HG03575 (cell line): ENCODE measurements around the gene SLC31A1.
A peak's percentile ranks its signal among the peaks of the same experiment; 100 is the strongest.

Experiments
- ATAC-seq: cut with Tn5 transposase; IDR thresholded peaks from one replicate; pipeline ENCODE4 v1.9.1; 2021; ENCODE audit not compliant: unreplicated experiment, insufficient number of reproducible peaks, low FRiP score; ENCODE audit errors: extremely low read depth

Gene SLC31A1

DNA sequence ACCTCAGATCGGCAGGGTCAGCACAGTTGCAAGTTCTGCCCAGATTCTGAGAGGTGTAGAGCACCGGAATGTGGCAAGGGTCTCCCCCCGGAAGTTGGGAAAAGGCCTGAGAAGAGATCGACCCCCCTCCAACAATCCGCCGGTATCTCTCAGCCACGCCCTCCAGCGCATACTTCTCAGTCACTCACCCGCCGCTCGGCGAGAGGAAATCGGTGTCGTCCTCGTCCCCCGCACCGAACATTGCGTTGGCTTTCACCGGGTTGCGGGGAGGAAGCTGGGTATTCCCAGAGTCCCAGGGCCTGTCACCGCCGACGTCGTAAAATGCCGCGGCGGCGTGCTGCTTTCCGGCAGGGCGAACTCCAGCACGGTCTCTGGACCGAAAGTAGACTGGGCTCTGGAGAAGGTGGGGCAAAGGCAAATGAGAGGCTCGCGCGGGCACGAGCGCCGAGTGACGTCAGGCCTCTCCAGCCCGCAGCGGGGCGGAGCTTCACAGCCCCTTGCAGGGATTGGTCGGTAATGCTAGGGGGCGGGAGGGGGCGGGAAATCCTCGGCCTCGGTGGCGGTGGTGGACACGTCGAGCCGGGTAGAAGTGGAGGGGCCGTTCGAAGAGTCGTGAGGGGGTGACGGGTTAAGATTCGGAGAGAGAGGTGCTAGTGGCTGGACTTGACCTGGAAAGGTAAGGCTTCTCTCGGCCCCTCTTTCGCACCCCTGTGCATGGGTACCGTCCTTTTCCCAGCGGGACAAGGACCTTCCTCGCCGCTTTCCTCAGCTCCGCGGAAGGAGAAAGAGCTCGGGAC, at the start of gene SLC31A1, which contains the start of gene FKBP15:
TSS of gene SLC31A1 (plus strand) at position 542 of the 797 bp plus-strand sequence. CDS start 34,605 bp downstream, outside the sequence.
TSS of gene FKBP15 (minus strand) at position 275 of the 797 bp plus-strand sequence. CDS start at position 241, 34 bp downstream.
- ATAC-seq, result peak; percentile 63

DNA sequence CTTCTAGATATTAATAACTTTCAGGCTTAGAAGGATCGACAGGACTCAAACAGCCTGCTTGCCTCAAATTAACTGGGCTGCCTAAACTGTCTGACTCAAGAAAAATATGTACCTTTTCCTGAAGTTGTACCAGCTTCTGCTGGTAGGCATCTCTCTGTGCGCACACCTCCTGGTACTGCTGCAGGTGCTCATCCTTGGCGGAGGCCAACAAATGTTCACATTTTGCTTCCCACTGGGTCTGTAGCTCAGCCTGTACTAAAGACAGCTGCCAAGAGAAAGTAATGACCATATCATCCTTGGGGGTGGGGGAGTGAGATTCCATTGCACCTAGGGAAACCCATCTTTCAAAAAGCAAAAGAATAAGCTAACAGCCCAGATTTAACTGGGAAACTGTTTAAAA, 48.0 kb upstream of the SLC31A1 start:
- ATAC-seq, result no peak

- no peak for ATAC-seq
These were observed 44.5 kb upstream of the SLC31A1 start for GRCh38 chr9:113176803-113177202.

- ATAC-seq, result no peak
These were observed 44.1 kb upstream of the SLC31A1 start for GRCh38 chr9:113177251-113177650.

DNA sequence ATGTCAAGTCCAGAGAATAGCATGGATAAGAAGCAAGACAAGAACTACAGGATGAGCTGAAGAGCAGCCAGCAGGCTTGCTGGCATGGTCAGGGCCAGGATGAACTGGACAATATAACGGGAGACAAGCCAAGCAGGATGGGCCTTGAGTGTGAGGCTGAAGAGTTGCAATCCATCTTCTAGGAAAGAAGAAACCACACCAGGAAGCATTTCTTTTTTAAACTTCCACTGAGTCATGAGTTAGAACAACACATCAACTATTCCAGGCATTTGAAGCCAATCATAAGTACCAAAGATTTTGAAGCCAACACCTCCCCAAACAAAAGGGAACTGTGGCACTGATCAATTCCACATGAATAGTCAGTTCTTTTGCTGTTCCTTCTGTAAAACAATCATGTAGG, 43.3 kb upstream of the SLC31A1 start:
- ATAC-seq, result no peak

DNA sequence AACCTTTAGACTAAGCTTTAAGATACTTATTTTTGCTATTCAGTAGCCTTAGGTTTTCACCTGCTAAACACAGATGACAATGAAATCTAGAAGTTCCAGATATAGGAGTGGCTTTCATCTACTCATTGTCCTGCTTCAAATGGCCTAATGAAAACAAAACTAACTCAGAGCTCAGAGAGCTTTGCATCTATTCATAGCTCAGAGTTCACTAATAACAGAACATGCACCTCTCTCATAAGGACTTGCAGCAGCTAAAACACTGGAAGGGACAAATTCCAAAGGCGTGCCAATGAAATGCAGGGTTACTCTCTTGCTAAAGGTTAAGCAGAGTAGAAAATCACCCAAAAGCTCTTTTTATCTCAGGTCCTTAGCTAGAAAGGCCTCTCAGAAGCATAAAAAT, 41.5 kb upstream of the SLC31A1 start:
- no peak for ATAC-seq

DNA sequence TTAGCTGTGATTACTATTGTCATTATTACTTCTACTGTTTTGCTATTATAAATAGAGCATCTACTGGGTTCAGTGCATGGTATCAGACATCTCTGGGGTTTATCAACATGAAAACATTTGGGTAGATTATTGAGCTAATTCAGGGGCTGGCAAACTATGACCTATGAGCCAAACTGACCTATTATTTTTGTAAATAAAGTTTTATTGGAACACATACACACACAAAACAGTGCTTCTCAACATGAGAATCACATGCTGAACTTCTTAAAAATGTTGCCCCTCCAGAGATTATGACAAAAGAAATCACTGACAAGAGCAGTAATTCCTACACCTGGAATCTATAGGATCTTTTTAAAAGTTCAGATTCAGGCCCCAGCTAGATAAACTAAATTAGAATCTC, 40.2 kb upstream of the SLC31A1 start:
- ATAC-seq, result no peak

DNA sequence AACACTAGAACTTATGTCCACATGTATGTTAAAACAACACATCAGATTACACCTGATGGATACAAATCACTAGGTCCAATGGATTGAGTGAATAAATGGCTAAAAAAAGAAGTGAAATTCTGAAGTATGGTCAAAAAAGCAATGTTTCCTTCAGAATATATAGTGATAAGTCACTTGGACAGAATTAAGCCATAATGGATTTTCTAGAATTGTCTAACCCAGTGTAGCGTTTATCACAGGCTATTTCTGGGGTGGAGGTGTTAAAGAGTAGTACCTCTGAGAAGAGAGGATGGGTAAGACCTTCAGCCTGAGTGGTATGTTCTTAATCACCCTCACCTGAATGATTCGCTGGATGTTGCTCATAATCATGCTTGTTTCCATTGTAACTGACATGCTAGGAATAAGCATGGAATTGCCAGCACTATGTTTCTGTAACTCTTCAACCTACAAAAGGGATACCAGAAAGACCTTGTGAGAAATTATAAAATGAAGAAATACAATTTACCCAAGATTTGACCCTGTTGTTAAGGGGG, 37.3 kb upstream of the SLC31A1 start:
- no peak for ATAC-seq

- ATAC-seq, result no peak
These were observed 36.8 kb upstream of the SLC31A1 start for GRCh38 chr9:113184539-113184938.

DNA sequence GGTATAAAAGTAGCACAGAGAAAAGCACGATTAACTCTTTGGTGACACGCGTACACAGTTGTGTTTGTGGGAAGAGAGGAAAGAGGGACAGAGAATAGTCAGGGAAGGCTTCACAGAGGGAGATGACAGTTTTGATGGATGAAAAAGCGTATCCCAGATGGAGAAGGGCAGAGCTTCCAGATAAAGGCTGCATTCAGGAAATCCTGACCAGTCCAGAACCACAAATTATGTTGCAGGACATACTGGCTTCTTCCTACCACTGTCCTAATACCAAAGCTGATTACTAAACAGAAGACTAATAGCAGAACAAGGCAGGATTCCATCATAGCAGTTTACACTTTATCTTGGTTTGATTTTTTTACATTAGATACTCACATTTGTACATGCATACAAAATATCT, 36.1 kb upstream of the SLC31A1 start:
- ATAC-seq, result no peak

DNA sequence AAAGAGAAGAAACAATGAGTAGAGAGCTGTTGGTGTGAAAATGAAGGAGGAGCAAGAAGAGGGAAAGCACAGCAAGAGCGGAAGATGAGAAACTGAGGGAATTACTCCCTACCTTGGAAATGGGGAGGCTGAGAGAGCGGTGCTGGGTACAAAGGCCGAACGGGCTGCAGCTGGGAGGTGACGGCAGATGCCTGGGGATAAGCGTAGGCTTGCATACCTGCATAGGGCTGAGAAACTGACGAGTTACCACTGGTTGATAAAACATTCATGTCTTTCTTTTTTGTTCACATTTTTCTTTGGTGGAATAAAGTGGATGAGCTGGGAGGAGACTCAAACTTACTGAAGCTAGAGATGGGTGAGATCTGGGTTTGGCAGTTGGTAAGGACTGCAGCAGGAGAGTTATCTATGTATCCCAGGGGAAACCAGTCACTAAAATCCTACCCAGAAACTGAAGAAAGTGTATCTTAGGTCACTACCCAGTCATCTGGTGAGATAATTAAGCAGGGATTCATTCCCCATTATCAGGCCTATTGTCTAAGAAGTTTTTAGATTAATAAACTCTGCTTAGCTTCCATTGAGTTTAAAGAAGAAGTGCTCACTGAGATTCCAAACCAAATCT, 35.1 kb upstream of the SLC31A1 start:
- no peak for ATAC-seq

DNA sequence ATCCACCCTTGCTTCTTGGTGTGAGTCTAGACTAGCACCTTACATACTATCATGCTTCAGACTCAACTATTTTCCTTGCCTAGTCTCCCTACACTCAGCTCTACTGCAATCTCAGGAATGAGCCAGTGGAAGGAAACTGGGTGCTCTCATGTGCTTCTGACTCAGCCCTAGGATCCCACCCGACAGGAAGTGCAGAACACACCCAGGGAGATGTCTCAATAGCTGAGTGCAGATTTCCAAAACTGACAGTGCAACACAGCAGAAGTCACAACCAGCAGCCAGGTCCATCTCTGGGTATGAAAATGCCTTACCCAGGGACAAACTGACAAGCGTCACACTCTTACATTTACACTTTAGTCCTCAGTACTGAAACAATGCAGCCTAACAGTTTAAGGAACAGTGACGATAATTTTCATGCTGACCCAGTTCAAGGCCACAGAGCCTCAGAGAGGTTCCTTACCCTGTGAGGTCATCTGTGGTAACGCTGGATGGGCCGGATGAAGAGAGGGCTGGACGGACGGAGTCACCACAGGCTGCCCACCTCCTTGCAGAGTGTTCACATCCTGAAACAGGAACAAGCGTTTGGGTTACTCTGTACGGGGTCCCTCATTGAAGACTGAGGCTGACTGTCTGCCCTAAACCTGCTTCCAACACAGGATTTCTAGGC, 33.3 kb upstream of the SLC31A1 start:
- ATAC-seq, result no peak

- ATAC-seq, result no peak
These were observed 28.9 kb upstream of the SLC31A1 start for GRCh38 chr9:113192455-113192854.

DNA sequence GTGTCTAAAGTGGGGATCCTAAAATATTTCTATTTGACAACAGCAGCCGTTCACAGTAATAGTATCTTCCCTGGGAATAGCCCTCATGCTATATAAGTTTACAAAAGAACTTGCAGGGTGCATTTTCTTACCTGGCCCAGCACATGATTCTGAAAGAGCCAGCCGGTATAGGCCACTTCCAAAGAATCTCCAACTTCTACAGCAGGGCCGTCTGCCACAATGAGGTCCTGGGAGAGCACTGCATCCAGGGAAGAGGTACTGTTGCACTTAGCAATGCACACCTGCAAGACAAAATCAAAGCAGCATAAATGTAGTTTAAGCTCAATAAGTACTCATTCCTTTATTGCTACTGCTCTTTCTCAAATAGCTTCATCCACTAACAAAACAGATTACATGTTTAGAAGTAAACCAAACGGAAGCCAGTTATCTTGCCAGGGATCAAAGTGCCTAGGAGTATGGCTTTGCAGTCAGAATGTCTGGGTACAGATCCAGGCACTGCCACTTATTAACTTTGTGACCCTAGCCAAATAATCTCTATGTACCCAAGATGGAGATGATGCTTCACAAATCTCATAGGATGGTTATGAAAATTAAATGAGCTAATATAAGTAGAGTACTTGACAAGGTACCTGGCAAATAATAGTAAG, 21.5 kb upstream of the SLC31A1 start:
- ATAC-seq, result no peak

- ATAC-seq, result no peak
These were observed 15.9 kb upstream of the SLC31A1 start for GRCh38 chr9:113205432-113205831.

DNA sequence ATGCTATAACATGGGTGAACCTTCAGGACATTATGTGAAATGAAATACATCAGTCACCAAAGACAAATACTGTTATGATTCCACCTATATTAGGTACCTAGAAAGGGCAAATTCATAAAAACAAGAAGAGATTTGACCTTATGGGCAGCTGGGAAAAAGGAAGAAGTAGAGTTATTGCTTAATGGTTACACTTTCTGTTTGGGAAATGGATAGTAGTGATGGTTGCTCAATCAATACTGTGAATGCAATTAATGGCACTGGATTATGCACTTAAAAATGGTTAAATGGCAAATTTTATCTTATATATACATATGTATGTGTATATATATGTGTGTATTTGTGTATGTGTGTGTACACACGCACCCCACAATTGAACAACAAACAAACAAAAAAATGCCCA, 15.5 kb upstream of the SLC31A1 start:
- ATAC-seq, result no peak

GRCh38 chr9:113210815-113211214, 10.5 kb upstream of the SLC31A1 start:
- no peak for ATAC-seq

GRCh38 chr9:113215132-113215531, 6.2 kb upstream of the SLC31A1 start:
- ATAC-seq, result no peak

- no peak for ATAC-seq
These were observed 4.9 kb upstream of the SLC31A1 start for GRCh38 chr9:113216406-113216805.
